DMS153 treated with DMSO at 0.1 percent for 48 hours (cell line): ENCODE results near the gene GAB2.

ENCODE experiments used
- DNase-seq: peaks from one replicate; lab custom pipeline; 2025; ENCODE audit not compliant: unreplicated experiment; lab: John Stamatoyannopoulos, UW

The GAB2 gene

GRCh38 chr11:78428266-78428636 is 10.6 kb upstream of the GAB2 start:
- DNase-seq = no peak

GRCh38 chr11:78427615-78428265 is 10.1 kb upstream of the GAB2 start:
- DNase-seq = no peak

- DNase-seq = no peak
These were observed 9.2 kb upstream of the GAB2 start for GRCh38 chr11:78426845-78427244.

- DNase-seq = no peak
These were observed 7.9 kb upstream of the GAB2 start for GRCh38 chr11:78425399-78426070.

- DNase-seq = no peak
These were observed 7.0 kb upstream of the GAB2 start for GRCh38 chr11:78424334-78425270.

GRCh38 chr11:78423241-78423640 is 5.6 kb upstream of the GAB2 start:
- no peak for DNase-seq

- DNase-seq = no peak
These were observed 3.2 kb upstream of the GAB2 start for GRCh38 chr11:78420796-78421209.

GRCh38 chr11:78420255-78420764 is 2.7 kb upstream of the GAB2 start:
- no peak for DNase-seq

GRCh38 chr11:78419327-78419726 is 1.7 kb upstream of the GAB2 start:
- DNase-seq = no peak

- DNase-seq = no peak
These were observed 1.1 kb upstream of the GAB2 start for GRCh38 chr11:78418584-78419211.

- DNase-seq = peak; percentile 78
These were observed 416 bp upstream of the GAB2 start for GRCh38 chr11:78417888-78418583.

- DNase-seq = peak; percentile 64
These were observed 1.1 kb downstream of the GAB2 start for GRCh38 chr11:78416285-78417174.

- DNase-seq = no peak
These were observed 2.3 kb downstream of the GAB2 start for GRCh38 chr11:78415338-78415737.

- DNase-seq = no peak
These were observed 3.1 kb downstream of the GAB2 start for GRCh38 chr11:78414321-78415051.

- no peak for DNase-seq
These were observed 9.0 kb downstream of the GAB2 start for GRCh38 chr11:78408619-78409018.

- DNase-seq = no peak
These were observed 10.9 kb downstream of the GAB2 start for GRCh38 chr11:78406568-78407196.

- DNase-seq = no peak
These were observed 11.8 kb downstream of the GAB2 start for GRCh38 chr11:78405805-78406204.

- DNase-seq = no peak
These were observed 13.8 kb downstream of the GAB2 start for GRCh38 chr11:78403781-78404180.
